Tibial nerve (tissue), 4 donors: ENCODE results near the gene STARD13. TPM values are rescaled to one million over a fixed set of nuclear protein-coding genes. Genes with fewer than 3 reads are reported as not detected.
A peak's percentile ranks its signal among the peaks of the same experiment; 100 is the strongest.

Source experiments
- DNase-seq, 2 donors: peaks; one replicate each; pipeline ENCODE4 v3.0.0-alpha.2; 2019; ENCODE audit warnings: low spot score in 2 of 2
- H3K27ac ChIP-seq, 4 donors: fragments of 200-600 bp; sonication (generic) in 3 of 4; one replicate each; pipeline ENCODE4 v1.5.1; 2017 to 2019; ENCODE audit warnings: mild to moderate bottlenecking in 1 of 4
- H3K27me3 ChIP-seq, 2 donors: fragments of 200-600 bp; sonication (generic) in 1 of 2; one replicate each; pipeline versions ENCODE4 v1.5.1 to v1.6.0; 2017 to 2019
- H3K36me3 ChIP-seq, 3 donors: fragments of 200-600 bp; sonication (generic); one replicate each; pipeline ENCODE4 v1.5.1; 2018 to 2019
- H3K4me1 ChIP-seq, 4 donors: fragments of 200-600 bp; sonication (generic) in 3 of 4; one replicate each; pipeline ENCODE4 v1.5.1; 2017 to 2019
- H3K4me3 ChIP-seq, 4 donors: fragments of 200-600 bp; sonication (generic) in 3 of 4; one replicate each; pipeline ENCODE4 v1.5.1; 2017 to 2019; ENCODE audit warnings: mild to moderate bottlenecking in 1 of 4, moderate library complexity in 1 of 4
- H3K9me3 ChIP-seq, 4 donors: fragments of 200-600 bp; sonication (generic) in 3 of 4; one replicate each; pipeline ENCODE4 v1.5.1; 2017 to 2019
- CTCF ChIP-seq, 5 experiments: fragments of 200-600 bp in 3 of 5; fragments of 450-650 bp in 2 of 5; sonication (generic) in 3 of 5; IDR thresholded peaks; one replicate each; pipeline ENCODE4 v1.5.1; 2016 to 2019; ENCODE audit warnings: antibody characterized with exemption in 5 of 5, mild to moderate bottlenecking in 3 of 5, moderate library complexity in 2 of 5
- EP300 ChIP-seq, 2 donors: sonication (generic); formaldehyde crosslinking; IDR thresholded peaks; one replicate each; pipeline ENCODE4 v1.6.1; 2017; ENCODE audit warnings: antibody characterized with exemption in 2 of 2, mild to moderate bottlenecking in 1 of 2
- POLR2A ChIP-seq, 2 donors: fragments of 450-650 bp; IDR thresholded peaks; one replicate each; pipeline ENCODE4 v1.6.1; 2017; ENCODE audit warnings: antibody characterized with exemption in 2 of 2, mild to moderate bottlenecking in 2 of 2, moderate library complexity in 2 of 2
- WGBS, 2 donors: methylation state at CpG; one replicate each; pipeline ENCODE4 v1.1.5; 2018; 5-methylcytosine and 5-hydroxymethylcytosine counted together
- total RNA-seq, 4 donors: library from RNA; depleted of rRNA; stranded (reverse); fragments of >200 nt; gene quantifications; one replicate each; pipeline ENCODE4 v1.1.0, GENCODE V29; 2016

The STARD13 gene
- total RNA-seq, 4 donors from 2014 or later, result 52.7 to 125 (median 80.0) TPM

GRCh38 chr13:33208290-33209220 lies 77.0 kb downstream of the STARD13 start:
- no peak overlapping the region for H3K4me3 ChIP-seq
- H3K27ac ChIP-seq, result peak overlapping the region in 3 of 4 donors; percentile 53 to 87 (median 84)
- no peaks in the 10 kb centered on the region for H3K9me3 ChIP-seq
- no peak for TF ChIP-seq CTCF (IDR thresholded peaks at IDR 0.05)
- TF ChIP-seq POLR2A (IDR thresholded peaks at IDR 0.05), result no peak
- TF ChIP-seq EP300 (IDR thresholded peaks at IDR 0.05), result no peak
- 69 to 74% methylated on average over 6 of the region's 6 CpGs for WGBS, 2 donors
- H3K4me1 ChIP-seq, result peaks cover 0 to 88% (median 34%) of the 10 kb centered on the region in 4 donors
- no peak for DNase-seq
- no peaks in the 10 kb centered on the region for H3K27me3 ChIP-seq
- no peaks in the 10 kb centered on the region for H3K36me3 ChIP-seq

DNA sequence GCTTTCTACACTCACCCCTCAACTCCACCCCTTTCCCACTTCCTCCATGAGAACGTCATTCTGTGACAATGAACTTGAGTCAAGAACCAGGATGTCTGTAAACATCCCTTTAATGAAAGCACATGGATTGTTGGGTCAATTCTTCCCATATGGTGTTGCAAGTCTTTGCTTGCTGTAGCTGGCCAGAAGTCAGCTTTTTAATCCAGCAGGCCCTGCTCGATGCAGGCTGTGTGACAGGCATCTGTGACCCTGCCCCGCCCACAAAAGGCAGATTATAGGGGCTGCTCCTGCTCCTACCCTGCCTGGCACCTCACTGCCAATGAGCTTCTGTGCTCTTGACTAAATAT lies 78.0 kb downstream of the STARD13 start:
- Histone ChIP-seq H3K9me3 (no peaks in the 10 kb centered on the region), H3K4me3 (no peak overlapping the region), H3K27ac (peak overlapping the region; percentile 45 to 87 (median 68)), H3K36me3 (no peaks in the 10 kb centered on the region), H3K27me3 (no peaks in the 10 kb centered on the region), H3K4me1 (peaks cover 0 to 88% (median 33%) of the 10 kb centered on the region in 4 donors)
- TF ChIP-seq POLR2A (IDR thresholded peaks at IDR 0.05) (no peak), EP300 (IDR thresholded peaks at IDR 0.05) (peak; percentile 54 to 79)
- WGBS, 2 donors, result 31% methylated on average over 3 of the region's 3 CpGs
- DNase-seq, result no peak

GRCh38 chr13:33206945-33207614 lies 78.5 kb downstream of the STARD13 start:
- no peaks in the 10 kb centered on the region for H3K27me3 ChIP-seq
- no peak overlapping the region for H3K4me3 ChIP-seq
- peaks cover 0 to 88% (median 34%) of the 10 kb centered on the region in 4 donors for H3K4me1 ChIP-seq
- H3K27ac ChIP-seq, result peak overlapping the region; percentile 45 to 87 (median 68)
- no peaks in the 10 kb centered on the region for H3K36me3 ChIP-seq
- H3K9me3 ChIP-seq, result no peaks in the 10 kb centered on the region
- DNase-seq, result no peak
- WGBS, 2 donors, result 36 to 46% methylated on average over 5 of the region's 5 CpGs
- TF ChIP-seq POLR2A (IDR thresholded peaks at IDR 0.05) (no peak), CTCF (IDR thresholded peaks at IDR 0.05) (no peak), EP300 (IDR thresholded peaks at IDR 0.05) (no peak)

DNA sequence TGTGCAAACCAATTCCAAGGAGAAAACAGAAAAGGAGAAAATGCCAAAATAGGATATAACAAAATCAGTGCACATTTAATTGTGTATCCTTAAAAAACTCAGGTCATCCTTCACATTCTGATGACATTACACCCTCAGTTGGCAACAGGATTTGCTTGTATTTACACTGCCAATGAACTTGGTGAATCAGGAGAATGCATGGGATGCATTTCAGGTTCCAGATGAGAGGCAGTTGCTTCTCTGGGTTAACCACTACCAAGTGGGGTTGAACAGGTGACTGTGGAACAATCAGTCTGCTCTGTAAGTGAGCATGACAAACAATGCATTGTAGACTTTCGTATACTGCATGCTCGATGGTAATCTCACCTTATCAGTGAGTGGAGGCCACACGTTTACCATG lies 79.1 kb downstream of the STARD13 start:
- TF ChIP-seq CTCF (IDR thresholded peaks at IDR 0.05) (no peak), POLR2A (IDR thresholded peaks at IDR 0.05) (no peak), EP300 (IDR thresholded peaks at IDR 0.05) (no peak)
- Histone ChIP-seq H3K27ac (peak overlapping the region in 3 of 4 donors; percentile 79 to 87 (median 84)), H3K9me3 (no peaks in the 10 kb centered on the region), H3K27me3 (no peaks in the 10 kb centered on the region), H3K4me3 (no peak overlapping the region), H3K36me3 (no peaks in the 10 kb centered on the region), H3K4me1 (peaks cover 0 to 95% (median 34%) of the 10 kb centered on the region in 4 donors)
- WGBS, 2 donors, result 55 to 66% methylated on average over 3 of the region's 3 CpGs
- DNase-seq, result no peak

DNA sequence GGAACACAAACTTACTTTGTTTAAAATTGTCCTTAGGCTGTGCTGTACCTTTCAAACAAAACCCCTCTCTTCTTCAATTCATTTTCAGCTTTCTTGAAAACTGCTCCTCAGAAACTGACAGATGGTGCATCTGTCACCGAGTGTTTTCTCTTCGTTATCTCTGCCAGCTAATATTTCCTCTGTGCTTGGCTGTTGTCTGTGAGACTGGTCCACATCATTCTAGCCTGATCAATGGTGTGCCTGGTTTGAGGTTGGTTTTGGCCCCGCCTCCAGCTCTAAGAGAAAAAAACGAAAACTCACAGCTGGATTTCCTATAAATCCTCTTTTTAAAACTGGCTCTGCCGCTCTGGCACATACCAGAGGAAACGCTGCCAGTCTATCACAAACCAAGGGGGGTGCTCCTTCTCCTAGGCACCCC lies 79.7 kb downstream of the STARD13 start:
- H3K9me3 ChIP-seq, result no peaks in the 10 kb centered on the region
- WGBS, 2 donors, result 5 to 12% methylated on average over 6 of the region's 6 CpGs
- H3K4me3 ChIP-seq, result peak overlapping the region in 1 of 4 donors; percentile 42
- H3K36me3 ChIP-seq, result no peaks in the 10 kb centered on the region
- H3K27ac ChIP-seq, result peak overlapping the region; percentile 69 to 87 (median 82)
- H3K27me3 ChIP-seq, result no peaks in the 10 kb centered on the region
- TF ChIP-seq EP300 (IDR thresholded peaks at IDR 0.05), result peak in 1 of 2 donors; percentile 28
- TF ChIP-seq POLR2A (IDR thresholded peaks at IDR 0.05), result peak in 1 of 2 donors; percentile 30
- no peak for TF ChIP-seq CTCF (IDR thresholded peaks at IDR 0.05)
- peaks cover 0 to 100% (median 34%) of the 10 kb centered on the region in 4 donors for H3K4me1 ChIP-seq
- no peak for DNase-seq
